ENCODE data around the gene GID8. TPM values are rescaled to one million over a fixed set of nuclear protein-coding genes. Genes with fewer than 3 reads are reported as not detected.

The GID8 gene
- total and polyA plus RNA-seq, 2 of the 13 experiments (the other 11 are each of a cell fraction or from before 2014, with no cell fraction given), result 39.6 to 59.8 TPM

DNA sequence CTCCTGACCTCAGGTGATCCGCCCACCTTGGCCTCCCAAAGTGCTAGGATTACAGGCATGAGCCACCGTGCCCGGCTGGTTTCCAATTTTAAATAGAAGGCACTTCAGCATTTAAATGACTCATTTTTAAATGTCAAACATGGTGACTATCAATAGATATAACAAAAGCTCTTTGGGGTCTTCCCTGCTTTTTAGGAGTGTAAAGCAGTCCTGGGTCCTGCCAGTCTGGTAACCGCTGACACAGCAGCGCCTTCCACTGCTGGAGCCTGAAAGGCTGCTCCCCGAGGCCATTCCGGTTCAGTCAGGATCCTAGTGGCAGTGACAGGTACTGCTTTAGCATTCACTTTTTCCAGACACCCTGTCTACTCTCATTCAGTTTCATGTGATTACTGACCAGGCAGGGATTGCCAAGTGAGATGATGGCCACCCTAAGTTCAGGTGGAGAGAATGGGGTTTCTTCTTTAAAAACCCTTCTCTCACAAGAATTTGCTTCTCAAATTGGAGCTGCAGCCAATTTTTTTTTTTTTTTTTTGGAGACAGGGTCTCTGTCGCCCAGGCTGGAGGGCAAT is 16.7 kb upstream of the GID8 start (continued):
- TF ChIP-seq SNAI1 (CRISPR knock-in tag; IDR thresholded peaks at IDR 0.05; ENCODE audit: borderline replicate concordance) (no peak), HMG20B (CRISPR knock-in tag; conservative IDR thresholded peaks at IDR 0.05) (no peak), ZNF773 (CRISPR knock-in tag; IDR thresholded peaks at IDR 0.05; ENCODE audit: borderline replicate concordance) (no peak), KLF13 (CRISPR knock-in tag; IDR thresholded peaks at IDR 0.05) (no peak), KDM1A (CRISPR knock-in tag; IDR thresholded peaks at IDR 0.05) (no peak), SIN3B (IDR thresholded peaks at IDR 0.05; ENCODE audit: low read length) (no peak), ZSCAN31 (CRISPR knock-in tag; IDR thresholded peaks at IDR 0.05; ENCODE audit: low read depth) (peak; percentile 72; the same call in 1 of the 2 replicates), SP140L (CRISPR knock-in tag; IDR thresholded peaks at IDR 0.05; ENCODE audit: borderline replicate concordance) (no peak), BHLHE40 (IDR thresholded peaks at IDR 0.05; ENCODE audit: low read length) (no peak), MAZ (IDR thresholded peaks at IDR 0.05; ENCODE audit: borderline replicate concordance, low read depth, low read length) (peak; percentile 67; the same call in 1 of the 2 replicates), MAZ (CRISPR knock-in tag; IDR thresholded peaks at IDR 0.05; ENCODE audit: low read depth) (no peak), AHR (CRISPR knock-in tag; IDR thresholded peaks at IDR 0.05) (0 out of 2 replicates have a peak, but pooled peaks have one; percentile 48), HOXA9 (CRISPR knock-in tag; IDR thresholded peaks at IDR 0.05; ENCODE audit: borderline replicate concordance) (no peak), KLF6 (CRISPR knock-in tag; IDR thresholded peaks at IDR 0.05) (0 out of 2 replicates have a peak, but pooled peaks have one; percentile 29), KAT8 (CRISPR knock-in tag; IDR thresholded peaks at IDR 0.05) (no peak; the same call in 1 of the 2 replicates), YEATS4 (CRISPR knock-in tag; IDR thresholded peaks at IDR 0.05; ENCODE audit: borderline replicate concordance) (no peak), THYN1 (CRISPR knock-in tag; IDR thresholded peaks at IDR 0.05; ENCODE audit: borderline replicate concordance, low read depth) (no peak), HOXA7 (CRISPR knock-in tag; IDR thresholded peaks at IDR 0.05) (no peak), ZNF792 (CRISPR knock-in tag; IDR thresholded peaks at IDR 0.05) (0 out of 2 replicates have a peak, but pooled peaks have one; percentile 57), ZNF296 (CRISPR knock-in tag; conservative IDR thresholded peaks at IDR 0.05) (no peak)
- TF ChIP-seq, protein P1, sequence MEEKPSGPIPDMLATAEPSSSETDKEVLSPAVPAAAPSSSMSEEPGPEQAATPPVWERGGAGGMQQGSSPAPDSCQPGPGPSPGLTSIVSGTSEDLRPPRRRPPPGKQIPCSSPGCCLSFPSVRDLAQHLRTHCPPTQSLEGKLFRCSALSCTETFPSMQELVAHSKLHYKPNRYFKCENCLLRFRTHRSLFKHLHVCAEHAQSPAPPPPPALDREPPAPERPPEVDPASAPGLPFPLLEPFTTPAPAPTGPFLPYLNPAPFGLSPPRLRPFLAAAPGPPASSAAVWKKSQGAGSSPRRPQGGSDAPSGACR (CRISPR knock-in tag; IDR thresholded peaks at IDR 0.05), result no peak
- TF ChIP-seq, protein P2, sequence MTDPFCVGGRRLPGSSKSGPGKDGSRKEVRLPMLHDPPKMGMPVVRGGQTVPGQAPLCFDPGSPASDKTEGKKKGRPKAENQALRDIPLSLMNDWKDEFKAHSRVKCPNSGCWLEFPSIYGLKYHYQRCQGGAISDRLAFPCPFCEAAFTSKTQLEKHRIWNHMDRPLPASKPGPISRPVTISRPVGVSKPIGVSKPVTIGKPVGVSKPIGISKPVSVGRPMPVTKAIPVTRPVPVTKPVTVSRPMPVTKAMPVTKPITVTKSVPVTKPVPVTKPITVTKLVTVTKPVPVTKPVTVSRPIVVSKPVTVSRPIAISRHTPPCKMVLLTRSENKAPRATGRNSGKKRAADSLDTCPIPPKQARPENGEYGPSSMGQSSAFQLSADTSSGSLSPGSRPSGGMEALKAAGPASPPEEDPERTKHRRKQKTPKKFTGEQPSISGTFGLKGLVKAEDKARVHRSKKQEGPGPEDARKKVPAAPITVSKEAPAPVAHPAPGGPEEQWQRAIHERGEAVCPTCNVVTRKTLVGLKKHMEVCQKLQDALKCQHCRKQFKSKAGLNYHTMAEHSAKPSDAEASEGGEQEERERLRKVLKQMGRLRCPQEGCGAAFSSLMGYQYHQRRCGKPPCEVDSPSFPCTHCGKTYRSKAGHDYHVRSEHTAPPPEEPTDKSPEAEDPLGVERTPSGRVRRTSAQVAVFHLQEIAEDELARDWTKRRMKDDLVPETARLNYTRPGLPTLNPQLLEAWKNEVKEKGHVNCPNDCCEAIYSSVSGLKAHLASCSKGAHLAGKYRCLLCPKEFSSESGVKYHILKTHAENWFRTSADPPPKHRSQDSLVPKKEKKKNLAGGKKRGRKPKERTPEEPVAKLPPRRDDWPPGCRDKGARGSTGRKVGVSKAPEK (CRISPR knock-in tag; IDR thresholded peaks at IDR 0.05; ENCODE audit: borderline replicate concordance), result no peak
- TF ChIP-seq, protein P3, sequence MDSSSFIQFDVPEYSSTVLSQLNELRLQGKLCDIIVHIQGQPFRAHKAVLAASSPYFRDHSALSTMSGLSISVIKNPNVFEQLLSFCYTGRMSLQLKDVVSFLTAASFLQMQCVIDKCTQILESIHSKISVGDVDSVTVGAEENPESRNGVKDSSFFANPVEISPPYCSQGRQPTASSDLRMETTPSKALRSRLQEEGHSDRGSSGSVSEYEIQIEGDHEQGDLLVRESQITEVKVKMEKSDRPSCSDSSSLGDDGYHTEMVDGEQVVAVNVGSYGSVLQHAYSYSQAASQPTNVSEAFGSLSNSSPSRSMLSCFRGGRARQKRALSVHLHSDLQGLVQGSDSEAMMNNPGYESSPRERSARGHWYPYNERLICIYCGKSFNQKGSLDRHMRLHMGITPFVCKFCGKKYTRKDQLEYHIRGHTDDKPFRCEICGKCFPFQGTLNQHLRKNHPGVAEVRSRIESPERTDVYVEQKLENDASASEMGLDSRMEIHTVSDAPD (CRISPR knock-in tag; IDR thresholded peaks at IDR 0.05), result no peak
- TF ChIP-seq, protein P4, sequence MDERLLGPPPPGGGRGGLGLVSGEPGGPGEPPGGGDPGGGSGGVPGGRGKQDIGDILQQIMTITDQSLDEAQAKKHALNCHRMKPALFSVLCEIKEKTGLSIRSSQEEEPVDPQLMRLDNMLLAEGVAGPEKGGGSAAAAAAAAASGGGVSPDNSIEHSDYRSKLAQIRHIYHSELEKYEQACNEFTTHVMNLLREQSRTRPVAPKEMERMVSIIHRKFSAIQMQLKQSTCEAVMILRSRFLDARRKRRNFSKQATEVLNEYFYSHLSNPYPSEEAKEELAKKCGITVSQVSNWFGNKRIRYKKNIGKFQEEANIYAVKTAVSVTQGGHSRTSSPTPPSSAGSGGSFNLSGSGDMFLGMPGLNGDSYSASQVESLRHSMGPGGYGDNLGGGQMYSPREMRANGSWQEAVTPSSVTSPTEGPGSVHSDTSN (CRISPR knock-in tag; IDR thresholded peaks at IDR 0.05), result no peak
